Mononuclear cell (primary cell): ENCODE measurements around the gene LYST. TPM values are rescaled to one million over a fixed set of nuclear protein-coding genes. Genes with fewer than 3 reads are reported as not detected.

Experiments used
- H3K27me3 ChIP-seq: 2 replicates; pipeline ENCODE4 v1.6.0; 2011; ENCODE audit warnings: low read length, control low read depth; ENCODE audit not compliant: insufficient read depth
- H3K4me1 ChIP-seq: 2 replicates; pipeline ENCODE4 v1.5.1; 2011; ENCODE audit warnings: mild to moderate bottlenecking, low read length, control low read depth; ENCODE audit not compliant: insufficient read depth
- H3K4me3 ChIP-seq: 2 replicates; pipeline ENCODE4 v1.5.1; 2011; ENCODE audit warnings: mild to moderate bottlenecking, low read length, moderate library complexity
- H3K9me3 ChIP-seq: 2 replicates; pipeline ENCODE4 v1.5.1; 2011; ENCODE audit warnings: low read depth, mild to moderate bottlenecking, control low read depth, low read length
- total RNA-seq: library from RNA; depleted of rRNA; stranded (reverse); fragments of >200 nt; gene quantifications from one replicate; pipeline ENCODE4 v1.2.3, GENCODE V29; 2012

The LYST gene
- total RNA-seq, 1 donor = 59.6 TPM

DNA sequence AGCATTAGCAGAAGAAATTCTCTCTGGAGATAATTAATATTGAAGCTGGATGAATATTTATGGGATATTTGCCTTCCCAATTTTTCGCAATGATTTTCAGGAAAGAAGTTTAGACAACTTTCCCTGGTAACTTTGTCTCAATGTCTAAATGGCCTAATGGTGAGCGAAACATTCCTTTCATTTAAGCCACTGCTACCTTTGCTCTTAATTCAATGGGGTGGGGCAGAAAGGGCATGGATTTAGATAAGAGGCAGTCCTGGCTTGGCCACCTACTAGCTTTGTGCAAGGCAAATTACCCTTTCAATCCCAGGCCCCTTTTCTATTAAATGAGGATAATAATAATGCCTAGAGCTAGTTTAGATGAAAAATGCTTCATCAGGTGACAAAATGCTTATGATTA, 27.1 kb upstream of the LYST start:
- no peak overlapping the region for H3K4me3 ChIP-seq
- H3K4me1 ChIP-seq = peaks cover 30% of the 10 kb centered on the region
- H3K27me3 ChIP-seq = no peaks in the 10 kb centered on the region
- H3K9me3 ChIP-seq = no peaks in the 10 kb centered on the region

DNA sequence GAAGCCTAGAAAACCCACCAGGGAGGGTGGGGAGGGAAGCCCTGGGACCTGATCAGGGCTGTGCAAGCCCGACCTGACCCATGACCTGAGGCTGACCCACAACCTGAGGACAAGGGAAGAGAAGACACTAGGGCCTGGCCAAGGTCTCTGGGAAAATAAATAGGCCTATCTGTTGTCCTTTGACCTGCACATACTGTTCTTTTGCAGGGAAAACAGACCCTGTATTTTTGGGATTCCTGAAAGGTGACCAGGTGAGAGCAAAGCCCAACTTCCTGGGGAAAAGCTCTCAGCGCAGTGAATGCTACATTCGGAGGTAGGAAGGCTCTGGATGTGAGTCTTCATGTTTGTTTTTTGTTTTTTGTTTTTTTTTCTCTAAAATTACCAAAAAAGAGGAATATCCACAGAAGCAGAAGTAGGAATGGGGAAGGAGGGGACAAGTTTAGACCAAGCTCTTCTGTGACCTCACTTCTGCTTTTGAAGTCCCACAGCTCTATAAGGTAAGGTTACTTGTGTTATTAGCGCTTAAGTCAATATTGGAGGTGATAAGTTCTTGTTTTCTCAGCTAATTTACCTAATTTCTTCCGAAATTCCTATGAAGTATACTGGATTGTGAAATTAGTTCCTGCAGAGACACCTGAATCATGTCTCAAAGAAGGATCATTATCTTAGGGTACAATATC, 26.2 kb upstream of the LYST start:
- Histone ChIP-seq H3K4me1 (peaks cover 27% of the 10 kb centered on the region), H3K27me3 (no peaks in the 10 kb centered on the region), H3K9me3 (no peaks in the 10 kb centered on the region), H3K4me3 (no peak overlapping the region)

DNA sequence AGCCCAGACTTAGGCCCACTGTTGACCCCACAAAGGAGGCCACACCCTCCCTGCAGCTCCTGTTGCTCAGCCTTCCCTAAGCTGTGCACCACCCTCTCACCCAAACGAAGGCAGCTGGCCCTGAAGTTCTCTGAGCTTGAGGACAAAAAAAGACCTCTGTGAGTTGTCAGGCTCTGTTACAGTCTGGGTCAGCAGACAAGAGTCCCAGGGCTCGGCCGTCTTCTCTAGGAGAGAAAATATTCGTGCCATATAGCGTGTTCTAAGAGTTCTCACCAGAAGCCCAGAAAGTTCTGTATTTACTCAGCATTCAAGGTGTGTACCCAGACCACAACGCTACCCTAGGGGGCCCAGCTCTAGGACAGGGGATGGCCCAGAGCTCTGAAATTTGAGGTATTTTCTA, 25.5 kb upstream of the LYST start:
- H3K4me3 ChIP-seq = no peak overlapping the region
- no peaks in the 10 kb centered on the region for H3K9me3 ChIP-seq
- no peaks in the 10 kb centered on the region for H3K27me3 ChIP-seq
- peaks cover 34% of the 10 kb centered on the region for H3K4me1 ChIP-seq

DNA sequence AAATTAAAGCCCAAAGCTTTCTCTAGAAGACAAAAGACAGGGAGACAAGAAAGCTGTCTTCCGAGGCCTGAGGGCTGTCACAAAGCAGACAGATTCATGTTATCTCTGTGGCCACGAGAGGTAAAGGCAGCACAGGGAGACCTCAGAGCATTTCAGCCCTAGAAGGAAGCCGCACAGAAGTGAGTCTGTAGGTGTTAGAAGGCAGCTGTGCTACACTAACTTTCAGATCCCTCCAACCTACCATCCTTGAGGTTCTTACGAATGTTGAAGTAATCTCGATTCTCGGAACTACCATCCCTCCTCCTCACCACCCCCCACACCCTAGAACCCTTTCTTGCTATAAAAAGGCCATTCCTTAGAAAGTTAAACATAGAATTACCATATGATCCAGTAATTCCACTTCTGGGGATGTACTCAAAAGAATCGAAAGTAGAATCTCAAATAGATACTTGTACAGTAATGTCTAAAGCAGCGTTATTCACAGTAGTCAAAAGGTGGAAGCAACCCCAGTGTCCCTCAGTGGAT, 21.5 kb upstream of the LYST start:
- Histone ChIP-seq H3K27me3 (no peaks in the 10 kb centered on the region), H3K4me1 (peaks cover 36% of the 10 kb centered on the region), H3K4me3 (no peak overlapping the region), H3K9me3 (no peaks in the 10 kb centered on the region)

- Histone ChIP-seq H3K4me1 (peaks cover 36% of the 10 kb centered on the region), H3K27me3 (no peaks in the 10 kb centered on the region), H3K9me3 (no peaks in the 10 kb centered on the region), H3K4me3 (no peak overlapping the region)
Measured at GRCh38 chr1:235887676-235888075, 21.0 kb upstream of the LYST start.

DNA sequence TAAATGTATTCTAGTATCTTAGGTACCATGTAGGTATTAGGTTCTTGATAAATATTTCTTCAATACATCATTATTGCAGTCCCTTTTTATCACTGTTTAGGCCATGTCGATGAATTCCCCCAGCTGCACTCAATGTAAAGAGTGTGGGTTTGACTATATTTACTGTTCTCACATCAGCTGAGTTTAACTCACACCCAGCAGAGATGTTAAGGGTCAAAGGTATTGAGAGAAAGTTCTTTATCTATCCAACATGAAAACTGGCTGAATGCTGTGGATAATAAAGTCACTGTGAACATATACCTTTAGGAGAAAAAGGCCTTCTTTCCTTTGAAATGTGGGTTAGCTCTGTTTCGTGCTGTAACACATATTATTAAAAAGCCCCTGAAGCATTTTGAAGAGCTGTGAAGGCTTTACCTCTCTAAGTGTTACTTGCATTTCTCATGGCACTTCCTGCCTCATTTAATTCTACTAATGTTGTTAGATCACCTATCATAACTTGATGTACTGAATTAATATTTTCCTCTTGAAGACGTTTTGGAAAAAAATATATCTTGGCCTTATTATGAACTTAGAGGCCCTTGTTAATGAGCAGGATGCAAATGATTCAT, 19.1 kb upstream of the LYST start:
- no peaks in the 10 kb centered on the region for H3K27me3 ChIP-seq
- peaks cover 41% of the 10 kb centered on the region for H3K4me1 ChIP-seq
- no peak overlapping the region for H3K4me3 ChIP-seq
- H3K9me3 ChIP-seq = no peaks in the 10 kb centered on the region

GRCh38 chr1:235883261-235883927, 16.7 kb upstream of the LYST start:
- Histone ChIP-seq H3K4me1 (peaks cover 63% of the 10 kb centered on the region), H3K27me3 (no peaks in the 10 kb centered on the region), H3K9me3 (no peaks in the 10 kb centered on the region), H3K4me3 (no peak overlapping the region)

DNA sequence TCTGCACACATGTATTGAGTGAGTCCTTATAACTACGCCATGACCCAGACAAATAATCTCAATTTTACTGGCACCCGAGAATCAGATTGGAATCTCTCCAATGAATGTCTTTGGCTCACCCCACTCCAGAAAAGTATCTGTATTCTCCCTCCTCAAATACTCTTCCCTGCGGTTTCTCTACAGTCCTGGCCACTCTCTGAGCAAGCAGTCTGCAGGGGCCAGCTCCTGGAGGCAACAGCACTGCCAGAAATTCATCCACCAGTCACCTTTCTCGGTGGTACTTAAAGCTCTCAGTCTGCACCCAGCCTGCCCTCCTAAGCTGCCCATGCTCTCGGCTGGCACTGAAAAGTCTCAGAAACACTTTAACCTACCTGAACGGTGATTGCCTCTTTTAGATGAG, 16.1 kb upstream of the LYST start:
- H3K9me3 ChIP-seq = no peaks in the 10 kb centered on the region
- no peak overlapping the region for H3K4me3 ChIP-seq
- H3K4me1 ChIP-seq = peaks cover 66% of the 10 kb centered on the region
- no peaks in the 10 kb centered on the region for H3K27me3 ChIP-seq

- no peaks in the 10 kb centered on the region for H3K27me3 ChIP-seq
- H3K4me3 ChIP-seq = no peak overlapping the region
- no peaks in the 10 kb centered on the region for H3K9me3 ChIP-seq
- H3K4me1 ChIP-seq = peaks cover 65% of the 10 kb centered on the region
Measured at GRCh38 chr1:235881930-235882700, 15.4 kb upstream of the LYST start.

DNA sequence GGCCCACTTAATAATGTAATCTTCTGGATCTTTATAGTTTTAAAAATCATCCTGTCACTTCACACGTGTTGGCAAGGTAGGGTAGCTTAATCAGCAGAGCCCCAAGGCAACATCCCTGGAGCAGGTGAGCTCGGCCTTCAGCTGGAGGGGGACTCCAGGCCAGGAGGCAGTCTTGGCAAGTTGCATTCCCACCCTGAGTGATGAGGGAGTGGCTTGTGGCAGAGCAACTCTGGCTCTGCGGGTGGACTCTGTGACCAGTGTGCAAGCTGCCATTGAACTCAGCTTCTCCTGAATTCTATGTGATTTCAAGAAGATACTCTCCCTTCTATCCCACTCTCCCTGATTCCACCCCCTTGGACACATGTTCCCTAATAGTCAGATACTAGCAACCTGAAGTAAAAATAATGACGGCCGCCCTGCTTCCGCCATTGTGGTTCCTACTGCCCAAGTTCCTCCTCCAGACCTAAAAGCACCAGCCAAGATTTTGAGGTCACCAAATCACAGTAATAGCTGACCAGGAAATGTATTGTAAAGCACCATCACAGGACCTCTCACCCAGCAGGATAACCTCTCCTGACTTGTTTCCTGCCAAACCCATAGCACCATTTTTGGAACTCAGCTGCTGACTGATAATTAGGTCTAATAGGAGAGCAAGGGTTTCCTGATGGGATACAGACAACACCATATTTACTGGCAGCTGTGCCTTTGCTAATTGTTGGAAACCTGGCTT, 11.5 kb upstream of the LYST start:
- Histone ChIP-seq H3K27me3 (no peaks in the 10 kb centered on the region), H3K9me3 (no peaks in the 10 kb centered on the region), H3K4me1 (peaks cover 81% of the 10 kb centered on the region), H3K4me3 (no peak overlapping the region)

GRCh38 chr1:235876402-235876841, 9.7 kb upstream of the LYST start:
- Histone ChIP-seq H3K9me3 (no peaks in the 10 kb centered on the region), H3K27me3 (no peaks in the 10 kb centered on the region), H3K4me1 (peaks cover 70% of the 10 kb centered on the region), H3K4me3 (no peak overlapping the region)

DNA sequence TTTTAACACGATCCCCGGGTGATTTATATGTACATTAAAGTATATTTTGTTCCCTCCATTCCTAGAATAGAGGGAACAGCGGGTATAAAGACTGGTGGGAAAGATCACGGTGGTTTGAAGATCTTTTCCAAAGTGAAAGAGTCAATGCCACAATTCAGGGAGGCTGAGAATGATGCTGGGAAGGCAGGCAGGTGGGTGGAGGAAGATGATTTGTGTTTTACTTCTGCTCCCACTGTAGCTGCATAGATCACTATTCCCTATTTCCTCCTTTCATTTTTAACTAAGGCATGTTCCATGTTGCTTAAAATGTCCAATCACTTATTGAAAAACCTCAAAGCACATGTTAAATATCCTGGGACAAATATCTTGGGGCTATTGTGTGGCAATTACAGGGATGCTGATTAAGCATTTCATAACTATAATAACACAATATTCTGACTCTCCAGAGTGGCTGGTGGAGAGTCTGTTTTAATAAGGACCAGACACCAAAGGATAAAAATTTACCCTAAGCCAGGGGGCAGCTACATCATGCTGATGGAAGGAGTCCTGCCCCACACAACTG, 8.4 kb upstream of the LYST start:
- Histone ChIP-seq H3K9me3 (no peaks in the 10 kb centered on the region), H3K4me1 (peaks cover 57% of the 10 kb centered on the region), H3K27me3 (no peaks in the 10 kb centered on the region), H3K4me3 (no peak overlapping the region)

DNA sequence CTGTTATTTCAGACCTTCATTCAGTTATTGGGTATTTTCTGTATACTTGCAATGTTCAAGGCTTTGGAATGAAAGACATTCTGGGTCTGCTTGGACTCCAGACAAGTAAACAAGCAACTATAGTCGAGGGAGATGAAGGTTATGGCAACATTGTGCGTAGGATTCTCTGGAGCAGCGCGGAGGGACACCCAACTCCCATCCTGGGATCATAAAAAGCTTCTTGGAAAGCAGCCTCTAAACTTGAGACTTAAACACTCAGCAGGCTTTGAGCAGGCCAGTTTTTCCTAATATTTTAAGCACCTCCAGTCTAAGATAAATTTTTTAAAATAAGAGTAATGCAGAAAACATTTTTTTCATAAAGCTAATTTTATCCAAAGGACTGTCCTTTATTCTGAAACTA, 7.6 kb upstream of the LYST start:
- Histone ChIP-seq H3K4me3 (no peak overlapping the region), H3K4me1 (peaks cover 50% of the 10 kb centered on the region), H3K9me3 (no peaks in the 10 kb centered on the region), H3K27me3 (no peaks in the 10 kb centered on the region)

GRCh38 chr1:235873571-235873970, 6.9 kb upstream of the LYST start:
- peaks cover 45% of the 10 kb centered on the region for H3K4me1 ChIP-seq

More at GRCh38 chr1:235873571-235873970, 6.9 kb upstream of the LYST start:
- Histone ChIP-seq H3K4me3 (no peak overlapping the region), H3K9me3 (no peaks in the 10 kb centered on the region), H3K27me3 (no peaks in the 10 kb centered on the region)
